Parathyroid adenoma (tissue), 2 donors: ENCODE measurements around the gene OTC.

Experiments used
- H2AFZ ChIP-seq: fragments of 300-600 bp; sonication (generic); one replicate; pipeline ENCODE4 v1.7.0; 2017; ENCODE audit warnings: antibody characterized with exemption, mild to moderate bottlenecking
- H3K27ac ChIP-seq: fragments of 300-600 bp; sonication (generic); one replicate; pipeline ENCODE4 v1.7.0; 2017
- H3K27me3 ChIP-seq: fragments of 300-600 bp; sonication (generic); one replicate; pipeline ENCODE4 v1.7.0; 2017; ENCODE audit warnings: low read length; ENCODE audit not compliant: control insufficient read depth, insufficient read depth
- H3K36me3 ChIP-seq: fragments of 300-600 bp; sonication (generic); one replicate; pipeline ENCODE4 v1.7.0; 2017; ENCODE audit warnings: low read length; ENCODE audit not compliant: control insufficient read depth, insufficient read depth
- H3K4me1 ChIP-seq: fragments of 300-600 bp; sonication (generic); one replicate; pipeline ENCODE4 v1.7.0; 2017; ENCODE audit warnings: control low read depth
- H3K4me2 ChIP-seq: fragments of 300-600 bp; sonication (generic); one replicate; pipeline ENCODE4 v1.7.0; 2017; ENCODE audit warnings: low read length
- H3K4me3 ChIP-seq: fragments of 300-600 bp; sonication (generic); one replicate; pipeline ENCODE4 v1.7.0; 2017; ENCODE audit warnings: low read depth, low read length
- H3K79me2 ChIP-seq: fragments of 300-600 bp; sonication (generic); one replicate; pipeline ENCODE4 v1.7.0; 2017; ENCODE audit warnings: control low read depth
- H3K9ac ChIP-seq: fragments of 300-600 bp; sonication (generic); one replicate; pipeline ENCODE4 v1.7.0; 2017; ENCODE audit warnings: mild to moderate bottlenecking
- H3K9me3 ChIP-seq: fragments of 300-600 bp; sonication (generic); one replicate; pipeline ENCODE4 v1.7.0; 2017; ENCODE audit warnings: low read length; ENCODE audit not compliant: control insufficient read depth
- TF ChIP-seq, protein P1 (sequence below): fragments of 300-600 bp; sonication (generic); IDR thresholded peaks from one replicate; pipeline ENCODE4 v1.7.0; 2017; ENCODE audit warnings: antibody characterized with exemption, mild to moderate bottlenecking
- donor health status: primary hyperparathyroidism.

Gene OTC

DNA sequence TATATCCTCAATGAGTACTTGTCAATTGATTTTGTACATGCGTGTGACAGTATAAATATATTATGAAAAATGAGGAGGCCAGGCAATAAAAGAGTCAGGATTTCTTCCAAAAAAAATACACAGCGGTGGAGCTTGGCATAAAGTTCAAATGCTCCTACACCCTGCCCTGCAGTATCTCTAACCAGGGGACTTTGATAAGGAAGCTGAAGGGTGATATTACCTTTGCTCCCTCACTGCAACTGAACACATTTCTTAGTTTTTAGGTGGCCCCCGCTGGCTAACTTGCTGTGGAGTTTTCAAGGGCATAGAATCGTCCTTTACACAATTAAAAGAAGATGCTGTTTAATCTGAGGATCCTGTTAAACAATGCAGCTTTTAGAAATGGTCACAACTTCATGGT is at the start of gene OTC:
OTC (plus strand) TSS at position 243 of the 400 bp plus-strand sequence; CDS start at position 336, 93 bp downstream.
- no peaks in the 10 kb centered on the region for H3K79me2 ChIP-seq
- no peaks in the 10 kb centered on the region for H3K4me1 ChIP-seq
- H3K36me3 ChIP-seq = no peaks in the 10 kb centered on the region
- TF ChIP-seq, protein P1, sequence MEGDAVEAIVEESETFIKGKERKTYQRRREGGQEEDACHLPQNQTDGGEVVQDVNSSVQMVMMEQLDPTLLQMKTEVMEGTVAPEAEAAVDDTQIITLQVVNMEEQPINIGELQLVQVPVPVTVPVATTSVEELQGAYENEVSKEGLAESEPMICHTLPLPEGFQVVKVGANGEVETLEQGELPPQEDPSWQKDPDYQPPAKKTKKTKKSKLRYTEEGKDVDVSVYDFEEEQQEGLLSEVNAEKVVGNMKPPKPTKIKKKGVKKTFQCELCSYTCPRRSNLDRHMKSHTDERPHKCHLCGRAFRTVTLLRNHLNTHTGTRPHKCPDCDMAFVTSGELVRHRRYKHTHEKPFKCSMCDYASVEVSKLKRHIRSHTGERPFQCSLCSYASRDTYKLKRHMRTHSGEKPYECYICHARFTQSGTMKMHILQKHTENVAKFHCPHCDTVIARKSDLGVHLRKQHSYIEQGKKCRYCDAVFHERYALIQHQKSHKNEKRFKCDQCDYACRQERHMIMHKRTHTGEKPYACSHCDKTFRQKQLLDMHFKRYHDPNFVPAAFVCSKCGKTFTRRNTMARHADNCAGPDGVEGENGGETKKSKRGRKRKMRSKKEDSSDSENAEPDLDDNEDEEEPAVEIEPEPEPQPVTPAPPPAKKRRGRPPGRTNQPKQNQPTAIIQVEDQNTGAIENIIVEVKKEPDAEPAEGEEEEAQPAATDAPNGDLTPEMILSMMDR = no peak
- H3K27me3 ChIP-seq = no peaks in the 10 kb centered on the region
- no peak within 1 kb of the TSS for H3K27ac ChIP-seq
- H3K9me3 ChIP-seq = no peaks in the 10 kb centered on the region
- no peak within 1 kb of the TSS for H3K4me3 ChIP-seq
- no peak within 1 kb of the TSS for H2AFZ ChIP-seq
- no peak within 1 kb of the TSS for H3K9ac ChIP-seq
- H3K4me2 ChIP-seq = no peak within 1 kb of the TSS

DNA sequence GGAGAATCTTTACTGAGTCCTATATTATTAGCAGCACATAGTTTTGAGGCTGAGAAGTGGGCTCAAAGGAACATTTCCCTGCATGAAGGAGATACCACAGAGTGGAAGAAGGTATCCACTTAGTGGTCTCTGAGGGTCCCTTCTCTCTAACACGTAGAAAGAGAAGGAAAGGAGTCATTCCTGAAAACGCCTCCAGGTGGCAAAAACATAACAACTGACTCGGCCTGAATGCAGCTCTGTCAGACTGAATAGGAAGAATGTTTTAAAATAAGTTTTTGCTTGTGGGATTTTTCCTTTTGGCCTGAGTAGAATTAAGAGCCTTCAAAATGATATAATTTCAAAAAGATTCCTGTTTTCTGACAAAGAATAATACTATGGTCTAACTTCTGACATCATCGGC is 48.4 kb upstream of the OTC start:
- Histone ChIP-seq H3K4me3 (no peak overlapping the region), H3K9ac (no peak overlapping the region), H3K27me3 (no peaks in the 10 kb centered on the region), H3K4me1 (no peaks in the 10 kb centered on the region), H3K9me3 (no peaks in the 10 kb centered on the region), H3K27ac (no peak overlapping the region), H3K4me2 (no peak overlapping the region), H3K79me2 (no peaks in the 10 kb centered on the region), H2AFZ (no peak overlapping the region), H3K36me3 (no peaks in the 10 kb centered on the region)
- TF ChIP-seq, protein P1 = peak; percentile 13

DNA sequence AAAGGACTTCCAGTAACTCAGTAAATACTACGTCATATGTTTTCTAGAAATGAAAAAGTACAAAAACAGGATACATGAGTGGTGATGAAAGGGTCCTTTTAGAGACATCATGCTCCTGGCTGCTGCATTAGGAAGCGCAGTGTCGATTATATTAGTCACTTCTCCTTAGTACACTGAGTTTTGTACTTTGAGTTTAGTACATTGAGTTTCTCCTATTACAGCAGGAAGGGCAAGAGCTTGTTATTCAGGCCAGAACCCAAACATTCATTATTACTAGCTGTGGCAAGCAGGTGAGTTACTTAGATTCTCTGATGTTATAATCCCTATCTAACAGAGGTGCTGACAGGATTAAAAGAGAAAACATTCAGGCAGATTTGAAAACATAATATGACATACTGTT is 46.4 kb upstream of the OTC start:
- no peak overlapping the region for H3K4me3 ChIP-seq
- H2AFZ ChIP-seq = no peak overlapping the region
- H3K9ac ChIP-seq = no peak overlapping the region
- TF ChIP-seq, protein P1 = no peak
- H3K36me3 ChIP-seq = no peaks in the 10 kb centered on the region
- no peaks in the 10 kb centered on the region for H3K9me3 ChIP-seq
- H3K79me2 ChIP-seq = no peaks in the 10 kb centered on the region
- no peak overlapping the region for H3K27ac ChIP-seq
- no peaks in the 10 kb centered on the region for H3K27me3 ChIP-seq
- H3K4me1 ChIP-seq = no peaks in the 10 kb centered on the region
- no peak overlapping the region for H3K4me2 ChIP-seq

DNA sequence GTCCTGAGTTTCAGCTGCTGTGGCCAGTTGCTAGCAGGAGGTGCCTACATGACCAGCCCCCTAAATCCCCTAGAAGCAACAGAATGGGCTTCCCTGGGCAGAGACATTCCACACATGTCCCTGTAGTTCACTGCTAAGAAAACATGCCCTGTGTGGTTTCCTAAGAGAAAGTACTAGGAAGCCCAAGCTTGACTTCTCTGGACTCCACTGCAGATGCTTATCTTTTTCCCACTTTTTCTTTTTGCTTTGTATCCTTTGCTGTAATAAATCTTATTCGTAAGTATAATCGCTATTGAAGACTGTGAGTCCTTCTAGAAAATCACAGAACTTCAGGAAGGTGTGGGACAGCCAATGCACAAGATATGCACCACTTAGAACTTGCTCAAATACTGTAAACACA is 40.7 kb upstream of the OTC start:
- Histone ChIP-seq H3K4me2 (no peak overlapping the region), H3K79me2 (no peaks in the 10 kb centered on the region), H3K4me3 (no peak overlapping the region), H3K4me1 (no peaks in the 10 kb centered on the region), H2AFZ (no peak overlapping the region), H3K27ac (no peak overlapping the region), H3K36me3 (no peaks in the 10 kb centered on the region), H3K9ac (no peak overlapping the region), H3K9me3 (no peaks in the 10 kb centered on the region), H3K27me3 (no peaks in the 10 kb centered on the region)
- TF ChIP-seq, protein P1 = no peak

DNA sequence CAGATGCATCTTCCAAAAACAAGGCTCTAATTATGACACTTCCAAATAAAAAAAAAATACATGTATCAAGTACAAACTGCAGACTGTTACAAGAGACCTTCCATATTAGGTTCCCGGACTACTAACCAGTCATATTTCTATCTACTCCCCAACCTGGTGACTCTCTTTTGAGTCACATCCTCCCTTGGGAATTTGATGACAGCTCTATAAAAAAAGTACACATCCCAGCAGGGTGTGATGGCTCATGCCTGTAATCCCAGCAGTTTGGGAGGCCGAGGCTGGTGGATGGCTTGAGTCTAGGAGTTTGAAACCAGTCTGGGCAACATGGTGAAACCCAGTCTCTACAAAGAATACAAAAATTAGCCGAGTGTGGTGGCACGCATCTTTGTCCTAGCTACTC is 40.0 kb upstream of the OTC start:
- Histone ChIP-seq H3K27me3 (no peaks in the 10 kb centered on the region), H3K27ac (no peak overlapping the region), H3K9ac (no peak overlapping the region), H3K4me1 (no peaks in the 10 kb centered on the region), H2AFZ (no peak overlapping the region), H3K4me3 (no peak overlapping the region), H3K36me3 (no peaks in the 10 kb centered on the region), H3K79me2 (no peaks in the 10 kb centered on the region), H3K9me3 (no peaks in the 10 kb centered on the region), H3K4me2 (no peak overlapping the region)
- TF ChIP-seq, protein P1 = no peak
